NCI-H226 (cell line): ENCODE results near the gene LAMA3.

Experiments
- DNase-seq: peaks from one replicate; pipeline ENCODE4 v3.0.0-alpha.2; 2015

LAMA3 gene

DNA sequence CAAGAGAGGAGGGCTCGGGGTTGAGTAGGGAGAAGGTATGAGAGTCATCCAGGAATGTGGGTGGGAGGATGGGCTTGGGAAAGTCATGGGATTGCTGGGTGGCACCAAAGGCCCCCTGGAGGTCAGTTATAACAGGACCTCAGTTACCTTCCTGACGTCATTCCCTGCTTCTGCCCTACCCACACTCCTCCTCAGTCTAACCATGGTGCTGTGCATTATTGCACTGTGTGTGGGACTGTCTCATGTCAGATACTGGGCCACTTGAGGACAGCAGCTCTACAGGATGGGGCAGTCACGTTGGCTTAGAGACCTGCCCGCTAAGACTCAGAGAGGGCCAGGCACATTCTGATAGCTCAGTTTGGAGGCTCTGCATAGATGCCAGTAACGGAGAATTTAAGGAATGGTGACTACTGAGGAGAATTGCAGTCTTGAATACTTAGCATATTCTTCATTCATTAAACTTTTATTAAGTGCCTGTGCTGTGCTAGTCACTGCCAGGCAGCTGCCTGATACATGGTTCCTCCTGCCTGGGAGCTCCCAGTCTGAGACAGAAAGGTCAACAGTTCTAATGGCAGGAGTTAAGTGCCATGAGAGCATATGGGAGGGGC, 90.5 kb downstream of the LAMA3 start:
- DNase-seq, result peak; percentile 89

DNA sequence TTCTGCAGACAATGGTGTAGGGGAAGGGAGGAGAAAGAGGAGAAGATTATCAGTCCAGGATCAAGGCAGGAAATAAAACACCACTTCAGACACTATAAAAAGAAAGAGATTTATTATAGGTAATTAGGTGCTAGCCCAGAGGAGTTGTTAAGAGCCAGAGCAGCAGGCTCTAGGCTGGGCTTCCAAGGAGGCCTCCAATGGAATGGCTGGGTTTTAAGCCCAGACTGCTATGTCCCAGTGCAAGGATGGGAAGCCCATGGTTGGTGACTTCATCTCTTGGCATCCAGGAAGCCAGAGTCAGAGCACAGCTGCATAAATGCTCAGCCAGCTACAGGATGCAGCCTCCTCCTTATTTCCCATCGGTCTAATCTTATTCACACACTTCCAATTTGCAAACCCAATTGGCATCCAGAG, 95.6 kb downstream of the LAMA3 start:
- DNase-seq, result peak; percentile 89

DNA sequence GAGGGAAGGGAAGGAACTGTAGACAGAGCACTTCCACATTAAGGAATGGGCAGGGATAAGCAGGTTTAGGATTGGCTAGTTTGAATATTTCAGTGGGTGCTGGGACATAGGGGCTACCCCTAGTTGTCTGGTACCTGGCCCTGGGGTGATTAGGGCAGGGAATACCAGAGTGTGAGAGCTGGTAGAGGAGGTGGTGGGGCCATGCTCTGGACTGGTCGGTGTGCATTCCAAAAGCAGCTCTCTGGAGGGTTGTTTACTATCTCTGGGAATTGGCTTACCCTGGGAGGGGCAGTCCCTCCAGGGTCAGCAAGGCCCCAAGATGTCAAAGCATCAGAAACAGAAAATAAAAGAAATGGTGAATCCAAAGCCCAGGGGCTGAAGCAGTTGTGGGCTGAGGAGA, 103.8 kb downstream of the LAMA3 start:
- DNase-seq, result no peak

DNA sequence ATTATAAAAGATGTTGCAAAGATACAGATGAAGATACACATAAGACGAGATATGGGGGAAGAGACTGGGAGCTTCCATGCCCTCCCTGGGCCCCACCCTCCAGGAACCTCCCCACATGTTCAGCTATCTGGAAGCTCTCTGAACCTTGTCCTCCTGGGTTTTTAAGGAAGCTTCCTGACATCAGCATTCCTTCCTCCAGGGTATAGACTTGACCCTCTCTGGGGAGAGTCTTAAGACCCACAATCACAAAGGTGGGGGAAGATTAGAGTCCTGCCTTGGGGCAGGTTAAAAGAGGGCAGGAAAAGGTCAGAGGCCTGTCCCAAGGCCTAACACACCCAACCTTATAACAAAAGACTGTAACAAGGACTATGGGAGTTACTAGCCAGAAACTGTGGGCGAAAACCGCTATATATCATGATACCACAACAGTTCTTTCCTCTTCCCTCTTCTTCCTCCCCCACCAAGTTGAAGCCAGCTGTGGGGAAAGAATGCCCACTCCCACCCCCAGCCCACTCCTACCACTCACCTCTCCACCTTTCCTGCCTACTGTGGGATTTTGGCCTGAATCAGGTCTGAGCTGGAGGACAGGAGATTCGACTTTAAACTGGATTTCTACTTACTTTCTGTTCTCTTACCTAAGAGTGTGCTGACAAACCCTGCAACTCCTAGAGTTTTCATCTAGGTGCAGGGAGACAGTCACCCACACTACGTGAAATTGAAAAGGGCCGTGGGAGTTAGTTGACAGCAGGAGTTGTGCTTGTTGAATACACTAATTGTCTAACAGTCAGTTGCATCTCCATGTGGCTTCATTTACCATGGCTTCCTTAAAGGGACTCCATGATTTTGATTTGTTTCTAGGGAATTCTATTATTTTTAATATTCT, 105.0 kb downstream of the LAMA3 start:
- DNase-seq, result no peak

DNA sequence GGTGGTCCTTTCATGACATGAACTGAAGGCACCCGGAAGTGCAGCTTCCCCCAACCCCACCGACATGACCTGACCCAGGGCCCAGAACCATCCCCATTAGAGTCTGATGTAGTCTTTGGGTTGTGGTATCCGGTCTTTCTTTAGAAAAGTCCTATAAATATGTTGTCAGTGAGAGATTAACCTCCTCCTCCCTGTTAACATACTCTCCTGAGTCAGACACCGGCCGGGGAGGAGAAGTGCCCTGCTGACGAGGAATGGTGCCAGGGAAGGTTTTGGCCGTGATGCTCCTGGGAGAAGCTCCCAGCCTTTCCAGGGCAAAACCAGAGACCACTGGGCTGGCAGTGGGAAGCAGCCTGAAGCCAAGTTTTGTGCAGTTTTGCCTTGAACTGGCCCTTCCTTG, 109.0 kb downstream of the LAMA3 start:
- DNase-seq, result no peak

DNA sequence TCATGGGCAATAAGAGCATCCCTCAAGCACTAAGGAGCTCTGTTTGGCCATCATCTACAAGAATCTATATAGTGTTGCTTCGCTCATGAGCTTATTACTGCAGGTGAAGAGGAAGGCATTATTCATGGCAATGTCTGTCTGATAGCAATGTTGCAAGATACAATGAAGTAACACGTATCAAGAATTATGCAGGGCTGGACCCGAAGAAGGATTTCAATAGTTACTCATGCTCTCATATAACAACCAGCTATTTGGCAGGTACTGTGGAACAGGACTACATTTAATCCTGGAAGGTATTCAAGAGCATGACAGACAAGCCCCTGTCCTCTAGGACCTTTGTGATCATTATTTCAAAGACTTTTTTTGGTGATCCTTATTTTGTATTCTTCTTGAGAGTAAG, 109.6 kb downstream of the LAMA3 start:
- DNase-seq, result no peak

DNA sequence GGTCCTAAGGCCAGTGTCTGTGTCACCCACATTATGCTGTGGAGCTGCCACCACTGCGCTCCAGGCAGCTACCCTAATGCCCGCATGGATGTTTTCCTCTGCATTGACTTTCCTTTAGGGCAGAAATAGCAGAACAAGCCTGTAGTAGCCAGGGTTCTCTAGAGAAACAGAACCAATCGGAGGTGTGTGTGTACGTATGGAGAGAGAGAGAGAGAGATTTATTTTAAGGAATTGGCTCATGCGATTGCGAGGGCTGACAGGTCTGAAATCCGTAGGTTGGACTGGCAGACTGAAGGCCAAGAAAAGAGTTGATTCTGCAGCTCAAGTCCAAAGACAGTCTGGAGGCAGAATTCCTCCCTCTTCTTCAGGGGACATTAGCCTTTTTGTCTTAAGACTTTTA, 110.3 kb downstream of the LAMA3 start:
- no peak for DNase-seq

DNA sequence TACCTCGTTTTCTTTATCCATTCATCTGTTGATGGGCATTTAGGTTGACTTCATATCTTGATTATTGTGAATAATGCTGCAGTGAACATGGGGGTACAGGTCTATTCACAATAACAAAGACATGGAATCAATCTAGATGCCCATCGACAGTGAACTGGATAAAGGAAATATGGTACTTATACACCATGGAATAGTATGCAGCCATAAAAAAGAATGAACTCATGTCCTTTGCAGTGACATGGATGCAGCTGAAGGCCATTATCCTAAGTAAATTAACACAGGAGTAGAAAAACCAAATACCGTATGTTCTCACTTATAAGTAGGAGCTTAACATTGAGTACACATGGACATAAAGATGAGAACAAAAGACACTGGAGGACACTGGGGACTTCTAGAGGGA, 111.6 kb downstream of the LAMA3 start:
- DNase-seq, result no peak

DNA sequence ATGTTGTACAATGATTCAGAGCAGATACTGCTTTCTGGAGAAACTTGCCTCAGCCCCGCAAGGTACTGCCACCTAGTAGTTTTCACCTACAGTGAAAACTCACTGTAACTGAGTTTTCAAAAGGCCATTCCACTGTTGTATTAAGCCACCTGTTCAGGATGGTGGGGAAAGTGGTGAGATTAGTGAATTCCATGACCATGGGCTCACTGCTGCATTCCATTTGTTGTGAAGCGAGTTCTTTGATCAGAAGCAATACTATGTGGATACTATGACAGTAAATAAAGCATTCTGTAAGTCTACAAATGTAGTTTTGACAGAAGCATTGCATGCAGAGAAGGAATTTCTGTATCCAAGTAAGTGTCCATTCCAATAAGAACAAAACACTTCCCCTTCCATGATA, 113.6 kb downstream of the LAMA3 start:
- no peak for DNase-seq

DNA sequence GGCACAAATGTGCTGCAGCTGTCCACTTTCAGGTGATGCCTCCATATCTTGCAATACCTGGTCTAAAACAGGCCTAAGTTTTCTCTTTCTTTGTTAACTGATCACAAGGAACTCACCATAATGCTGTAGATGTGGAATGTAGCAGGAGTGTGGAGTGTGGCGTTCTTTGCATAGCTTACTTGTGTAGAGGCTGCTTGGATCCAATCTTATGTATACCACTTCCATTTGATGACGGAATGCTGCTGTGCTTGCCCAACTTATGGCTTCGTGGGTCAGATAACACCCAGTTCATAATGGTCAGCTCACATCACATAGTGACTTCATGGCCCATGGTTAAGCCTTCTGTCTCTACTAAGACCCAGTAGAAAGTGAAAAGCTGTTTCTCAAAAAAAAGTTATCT, 114.5 kb downstream of the LAMA3 start:
- no peak for DNase-seq

DNA sequence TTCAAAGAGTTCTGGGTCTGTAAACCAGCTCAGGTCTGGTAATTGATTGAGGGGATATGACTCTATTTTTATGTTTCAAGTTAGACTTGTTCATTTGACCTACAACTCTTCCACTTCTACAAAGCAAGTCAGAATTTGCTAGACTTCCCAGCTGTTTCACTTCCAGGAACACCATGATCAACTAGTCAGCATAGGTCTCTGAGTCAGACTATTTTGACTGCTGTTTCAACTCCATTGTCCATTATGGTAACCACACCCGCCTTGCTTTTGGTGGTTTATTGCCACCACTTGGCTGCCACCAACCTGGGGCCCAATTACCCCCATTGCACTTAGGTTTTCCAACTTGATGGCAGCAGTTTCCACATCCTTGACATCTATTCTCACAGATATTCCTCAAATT, 116.6 kb downstream of the LAMA3 start:
- no peak for DNase-seq

DNA sequence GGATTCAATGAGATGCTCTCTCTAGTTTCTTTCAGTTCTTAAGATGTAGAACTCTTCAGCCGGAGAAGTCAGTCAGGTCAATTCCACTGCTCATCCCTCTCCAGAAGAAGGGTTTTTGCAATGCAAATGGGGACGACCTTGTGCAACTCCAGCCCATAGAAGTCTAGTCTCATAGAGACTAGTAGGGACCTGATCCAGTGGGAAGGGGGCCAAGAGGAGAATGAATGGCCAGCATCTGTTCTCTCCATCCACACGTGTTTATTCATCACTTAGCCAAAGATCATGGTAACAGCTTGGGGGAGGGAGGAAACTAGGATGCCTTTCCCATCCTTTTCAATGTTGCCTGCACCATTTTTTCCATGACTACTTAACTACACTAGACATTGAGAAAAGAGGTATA, 120.2 kb downstream of the LAMA3 start:
- no peak for DNase-seq

DNA sequence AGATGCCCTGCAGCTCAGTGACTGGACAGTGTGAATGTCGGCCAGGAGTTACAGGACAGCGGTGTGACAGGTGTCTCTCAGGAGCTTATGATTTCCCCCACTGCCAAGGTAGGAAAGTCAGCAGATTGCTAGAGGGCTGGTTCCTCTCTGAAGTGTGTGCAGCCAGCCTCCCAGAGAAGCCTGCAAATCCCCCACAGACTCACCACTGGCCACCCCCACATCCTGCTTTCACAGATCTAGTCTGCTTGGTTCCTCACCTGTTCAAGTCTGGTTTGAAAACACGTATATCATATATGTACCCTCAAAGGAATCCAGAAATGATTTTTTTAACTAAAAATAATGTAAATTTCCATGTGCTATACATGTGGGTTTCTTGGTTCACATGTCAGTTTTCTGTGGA, 121.1 kb downstream of the LAMA3 start:
- DNase-seq, result no peak

DNA sequence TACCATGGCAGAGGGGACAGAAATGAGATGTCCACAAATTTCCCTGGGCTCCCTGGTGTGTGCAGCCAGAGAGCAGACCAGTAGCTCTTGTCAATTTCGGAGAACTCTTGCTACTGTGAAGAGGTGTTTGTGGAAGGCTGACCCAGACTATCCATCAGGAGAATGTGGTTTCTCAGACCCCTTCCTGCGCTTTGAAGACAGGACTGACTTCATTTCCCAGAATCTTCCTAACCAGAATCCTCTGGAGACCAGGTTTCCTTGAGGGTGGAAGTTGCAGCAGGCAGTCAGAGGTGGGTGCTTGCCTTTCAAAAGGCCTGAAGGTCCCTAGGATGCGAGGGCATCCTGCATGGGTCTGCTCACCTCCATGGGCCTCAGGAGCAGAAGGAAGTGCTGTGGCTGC, 121.9 kb downstream of the LAMA3 start:
- no peak for DNase-seq

DNA sequence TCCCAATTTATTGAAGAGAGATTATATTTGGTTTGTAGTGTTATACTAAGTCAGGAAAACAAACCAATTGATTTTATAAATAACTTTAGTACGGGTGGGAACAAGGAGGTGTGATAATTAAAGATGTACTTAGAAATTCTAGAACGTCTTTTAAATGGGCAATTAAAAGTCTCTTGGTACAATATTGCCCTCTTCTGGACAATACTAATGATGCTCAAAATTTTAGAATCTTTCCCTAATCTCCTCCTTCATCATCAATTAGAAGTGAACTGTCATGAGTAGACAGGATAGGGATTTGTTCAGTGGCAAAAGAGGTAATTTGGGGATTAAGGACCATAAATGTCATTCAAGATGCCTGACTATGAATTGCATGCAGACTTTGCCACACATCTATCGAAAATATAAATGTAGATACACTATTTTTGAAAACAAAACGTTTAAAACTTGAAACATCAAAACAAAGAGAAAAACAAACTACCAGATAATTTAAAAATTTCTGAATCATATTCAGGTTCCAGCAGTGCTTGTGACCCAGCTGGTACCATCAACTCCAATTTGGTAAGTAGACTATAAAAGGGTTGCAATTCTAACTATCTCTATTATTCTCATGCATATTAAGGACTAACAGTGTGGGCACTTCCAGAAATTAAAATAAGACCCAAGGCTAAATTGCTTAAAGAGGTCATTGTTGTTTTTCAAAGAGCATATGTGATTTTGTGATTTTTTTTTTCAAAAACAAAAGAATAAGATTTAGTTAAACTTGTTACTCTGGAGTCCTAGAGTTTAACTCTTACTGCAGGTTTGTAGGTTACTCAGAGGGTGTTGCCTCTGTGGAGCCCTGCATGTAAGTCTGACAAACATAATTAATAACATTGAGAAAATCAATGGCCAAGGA, 123.5 kb downstream of the LAMA3 start:
- no peak for DNase-seq

DNA sequence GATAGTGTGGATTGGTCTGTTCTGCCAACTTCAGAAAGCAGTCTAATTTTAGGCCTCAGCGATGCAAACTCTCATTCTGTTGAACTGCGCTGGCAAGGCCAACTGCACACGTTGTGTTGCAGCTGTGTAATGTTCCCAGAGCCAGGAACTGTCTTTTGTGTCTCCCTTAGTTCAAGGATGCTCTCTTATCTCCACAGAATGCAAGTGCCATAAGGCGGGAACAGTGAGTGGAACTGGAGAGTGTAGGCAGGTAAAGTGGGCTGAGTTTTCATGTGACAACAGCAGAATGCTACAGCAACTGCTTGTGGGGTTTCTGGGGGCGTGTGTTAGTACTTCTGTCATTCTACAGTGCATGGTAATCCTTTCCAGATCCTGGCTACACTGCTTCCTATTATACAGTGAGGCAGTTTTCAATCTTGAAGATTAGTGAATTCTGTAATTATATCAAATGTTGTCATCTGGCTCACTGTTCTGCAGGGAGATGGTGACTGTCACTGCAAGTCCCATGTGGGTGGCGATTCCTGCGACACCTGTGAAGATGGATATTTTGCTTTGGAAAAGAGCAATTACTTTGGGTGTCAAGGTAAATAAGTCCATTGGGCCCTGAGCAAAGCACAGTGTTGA, 125.8 kb downstream of the LAMA3 start:
- no peak for DNase-seq

DNA sequence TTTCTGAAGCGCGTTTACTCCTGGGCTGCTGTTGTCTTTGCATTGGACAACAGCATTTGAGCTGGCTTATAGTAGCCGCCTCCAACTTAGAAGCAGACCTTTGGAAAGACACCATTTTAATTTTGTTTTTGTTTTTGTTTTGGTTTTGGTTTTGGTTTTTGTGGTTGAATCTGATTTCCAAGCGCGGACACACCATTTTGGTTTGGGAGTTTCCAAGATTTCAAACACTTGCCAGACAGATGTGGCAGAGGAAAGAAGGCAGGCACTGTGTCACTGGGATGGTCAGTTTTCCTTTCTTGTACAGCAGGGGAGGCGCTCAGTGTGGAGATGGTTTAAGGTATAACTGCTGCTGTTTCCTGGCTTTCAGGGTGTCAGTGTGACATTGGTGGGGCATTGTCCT, 126.8 kb downstream of the LAMA3 start:
- DNase-seq, result no peak

DNA sequence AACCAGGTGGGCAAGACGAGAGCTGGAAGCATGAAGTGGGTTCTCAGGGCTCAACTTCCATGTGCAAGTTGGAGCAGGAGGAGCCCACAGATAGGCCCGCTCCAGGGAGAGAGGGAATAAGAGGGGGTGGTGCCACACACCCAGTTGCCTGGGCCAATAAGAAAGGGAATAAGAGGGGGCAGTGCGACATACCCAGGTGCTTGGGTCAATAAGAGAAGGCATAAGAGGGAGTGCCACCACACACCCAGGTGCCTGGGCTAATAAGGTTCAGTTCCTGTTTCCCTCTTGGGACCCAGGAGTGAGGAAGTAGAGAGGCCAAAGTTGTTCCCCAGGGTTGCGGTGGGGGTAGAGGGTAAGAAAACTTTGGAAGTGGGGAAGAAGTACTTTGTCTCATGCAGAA, 127.5 kb downstream of the LAMA3 start:
- DNase-seq, result no peak

DNA sequence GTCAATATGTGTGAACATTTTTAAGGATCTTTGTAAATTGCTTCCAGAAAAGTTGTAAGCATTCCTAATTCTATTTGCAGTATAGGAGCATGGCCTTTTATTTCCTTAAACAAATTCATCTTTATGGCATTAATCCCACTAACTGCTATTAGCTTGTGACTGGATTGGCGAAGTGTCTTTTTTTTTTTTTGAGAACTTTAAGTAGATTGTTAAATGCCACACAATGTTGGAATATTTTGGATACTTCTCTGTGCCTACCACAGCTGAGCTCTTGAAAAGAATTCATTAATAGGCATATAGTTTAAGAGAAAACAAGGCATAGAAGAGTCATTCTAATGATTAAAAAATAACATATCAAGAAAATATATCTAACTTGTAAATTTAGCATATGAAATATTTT, 129.7 kb downstream of the LAMA3 start:
- DNase-seq, result no peak

DNA sequence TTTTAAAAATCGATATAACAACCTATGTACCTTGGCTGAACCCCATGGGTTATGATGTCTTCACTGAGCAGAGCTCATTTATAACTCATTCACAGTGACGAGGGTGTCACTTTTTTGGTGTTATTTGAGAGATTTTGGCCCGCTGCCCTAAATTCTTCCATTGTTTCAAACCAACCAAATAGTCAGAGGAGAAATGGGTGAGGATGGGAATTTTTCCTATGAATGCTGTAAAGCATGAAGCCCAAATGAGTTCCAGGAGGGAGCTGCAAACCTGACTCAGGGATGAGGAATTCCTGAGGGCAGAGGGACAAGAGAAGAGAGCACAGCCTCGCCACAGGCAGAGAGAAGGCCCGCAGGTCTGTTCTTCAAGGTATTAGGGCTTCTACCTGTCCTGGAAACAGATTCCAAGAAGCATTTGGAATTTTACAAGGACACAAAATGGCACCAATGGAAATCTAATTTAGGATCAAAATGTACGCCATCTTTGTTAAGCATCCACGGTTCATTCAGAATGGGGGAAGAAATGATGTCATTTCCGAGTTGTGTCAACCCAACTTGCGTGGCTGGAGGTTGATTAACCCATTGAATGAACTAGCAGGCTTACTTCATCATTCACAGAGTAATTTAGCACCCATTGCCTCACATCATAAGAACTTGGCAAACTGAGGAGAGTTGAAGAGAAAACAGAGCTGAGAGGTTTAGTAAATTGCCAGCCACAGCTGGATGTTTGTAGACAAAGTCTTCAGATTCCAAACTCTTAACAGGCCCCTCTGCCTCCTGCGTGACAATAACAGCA, 133.5 kb downstream of the LAMA3 start:
- DNase-seq, result peak; percentile 52

DNA sequence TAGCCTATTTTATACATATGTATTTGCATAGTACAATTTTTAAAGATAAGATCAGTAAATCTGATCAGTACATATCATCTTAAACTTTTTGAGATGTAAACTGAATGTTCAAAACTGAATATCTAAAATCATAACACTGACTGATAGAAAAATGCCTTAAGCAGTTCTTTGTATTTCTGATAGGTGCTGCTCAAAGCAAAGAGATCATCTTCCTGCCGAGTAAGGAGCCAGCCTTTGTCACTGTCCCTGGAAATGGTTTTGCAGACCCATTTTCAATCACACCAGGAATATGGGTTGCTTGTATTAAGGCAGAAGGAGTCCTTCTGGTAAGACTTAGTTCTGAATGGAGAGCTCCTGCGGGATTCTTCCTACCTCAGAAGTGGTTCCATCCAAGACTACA, 135.0 kb downstream of the LAMA3 start:
- no peak for DNase-seq

DNA sequence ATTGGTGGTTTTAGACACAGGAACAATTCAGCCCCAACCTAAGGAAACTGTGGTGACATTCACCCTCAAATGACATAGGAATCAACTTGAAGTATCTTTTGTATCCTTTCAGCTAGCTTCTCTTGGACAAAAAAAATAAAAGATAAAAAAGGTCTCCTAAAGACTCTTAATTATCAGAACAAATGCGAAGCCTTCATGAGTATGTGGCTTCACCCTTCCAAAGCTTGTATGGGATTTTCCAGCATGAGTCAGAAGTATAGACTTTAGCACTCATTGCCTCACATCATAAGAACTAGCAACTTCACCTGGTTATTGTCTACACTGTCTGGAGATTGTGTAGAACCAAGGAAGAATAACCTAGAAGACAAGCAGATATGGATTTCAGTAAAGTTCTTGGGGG, 135.4 kb downstream of the LAMA3 start:
- peak; percentile 51 for DNase-seq
